Femur (tissue), 1 donor: Measurements from ENCODE around the gene CLEC12A.
"Not testable (repeated sequence)": the region's sequence is repeated elsewhere in the genome, so short reads cannot be mapped to it uniquely, and the experiment has no call there.

Source experiments
- DNase-seq: peaks from one replicate; pipeline ENCODE4 v3.0.0-alpha.2; 2017

CLEC12A gene

GRCh38 chr12:9971181-9971580 is at the start of gene CLEC12A:
Gene CLEC12A (plus strand): TSS chr12:9971409. CDS start chr12:9971597, 188 bp downstream.
- DNase-seq, result no peak

DNA sequence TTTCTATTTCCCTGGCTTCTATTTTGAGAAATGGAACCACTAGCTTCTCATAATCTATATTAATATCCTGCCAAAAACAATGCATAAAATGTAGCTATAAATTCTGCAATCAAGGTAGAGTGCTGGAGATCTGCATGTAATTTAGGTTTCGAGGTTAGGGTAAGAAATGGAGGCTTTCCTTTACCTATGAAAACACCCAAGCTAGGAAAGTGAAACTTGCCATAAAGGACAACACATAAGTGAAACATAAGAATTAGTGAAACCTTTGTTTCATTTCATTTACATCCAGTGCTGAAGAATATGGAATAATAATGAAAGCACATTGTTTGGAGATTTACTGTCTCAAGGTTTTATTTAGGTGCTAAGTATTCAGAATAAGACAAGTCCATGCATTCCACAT is 48.8 kb upstream of the CLEC12A start:
- no peak for DNase-seq

- no peak for DNase-seq
These were observed 45.4 kb upstream of the CLEC12A start for GRCh38 chr12:9925705-9926393.

DNA sequence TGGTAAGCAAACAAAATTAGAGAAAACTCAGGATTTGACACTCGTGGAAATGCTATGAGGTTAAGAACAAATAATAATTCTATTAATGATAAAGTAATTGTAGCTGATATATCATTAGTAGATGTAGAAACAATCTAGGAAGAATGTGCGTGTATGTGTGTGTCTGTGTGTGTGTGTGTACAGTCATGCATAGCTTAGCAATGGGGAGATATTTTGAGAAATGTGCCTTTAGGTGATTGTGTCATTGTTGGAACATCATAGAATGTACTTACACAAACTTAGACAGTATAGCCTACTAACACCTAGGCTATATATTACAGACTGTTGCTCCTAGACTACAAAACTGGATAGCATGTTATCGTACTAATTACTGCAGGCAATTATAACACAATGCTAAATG is 44.3 kb upstream of the CLEC12A start:
- no peak for DNase-seq

- DNase-seq, result no peak
These were observed 42.6 kb upstream of the CLEC12A start for GRCh38 chr12:9928607-9929006.

DNA sequence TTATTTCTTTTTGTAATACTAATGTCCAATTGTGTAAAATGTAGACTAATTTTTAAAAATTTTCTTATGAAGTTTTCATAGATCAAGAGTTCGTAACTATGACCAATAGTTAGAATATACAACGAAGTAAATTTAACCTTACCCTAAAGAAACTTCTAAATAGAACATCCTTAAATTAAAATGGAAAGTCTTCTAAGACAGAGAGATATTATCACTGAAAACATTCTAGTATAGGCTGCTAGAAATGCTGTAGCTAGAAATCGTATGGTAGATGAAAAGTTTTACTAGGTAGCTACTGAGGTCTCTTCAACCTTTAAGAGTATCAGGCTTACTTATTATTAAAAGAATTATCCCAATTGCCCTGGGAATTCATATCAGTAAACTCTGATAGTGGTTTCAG is 40.0 kb upstream of the CLEC12A start:
- DNase-seq, result no peak

- DNase-seq, result no peak
These were observed 38.9 kb upstream of the CLEC12A start, which contains the start of gene CLEC2A for GRCh38 chr12:9932270-9932669. Gene CLEC2A (minus strand): TSS chr12:9932370. CDS start chr12:9932329, 41 bp downstream.

DNA sequence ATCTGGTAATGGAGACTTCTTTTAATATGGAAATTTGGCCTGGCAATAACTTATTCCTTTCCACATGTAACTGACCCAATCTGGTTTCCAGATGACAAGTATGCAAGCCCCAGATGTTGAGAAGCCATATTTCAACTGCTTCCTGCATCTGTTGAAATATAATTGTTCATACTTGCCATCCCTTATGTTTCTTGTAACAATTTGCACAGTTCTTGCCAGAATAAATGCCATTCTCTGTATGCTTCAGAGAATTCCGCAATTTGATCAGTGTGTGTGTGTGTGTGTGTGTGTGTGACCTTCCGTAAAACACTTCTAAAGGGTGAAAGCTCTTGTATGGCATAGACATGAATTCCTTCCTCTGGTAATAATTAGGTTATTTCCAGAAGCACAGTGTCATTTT is 37.3 kb upstream of the CLEC12A start:
- no peak for DNase-seq

DNA sequence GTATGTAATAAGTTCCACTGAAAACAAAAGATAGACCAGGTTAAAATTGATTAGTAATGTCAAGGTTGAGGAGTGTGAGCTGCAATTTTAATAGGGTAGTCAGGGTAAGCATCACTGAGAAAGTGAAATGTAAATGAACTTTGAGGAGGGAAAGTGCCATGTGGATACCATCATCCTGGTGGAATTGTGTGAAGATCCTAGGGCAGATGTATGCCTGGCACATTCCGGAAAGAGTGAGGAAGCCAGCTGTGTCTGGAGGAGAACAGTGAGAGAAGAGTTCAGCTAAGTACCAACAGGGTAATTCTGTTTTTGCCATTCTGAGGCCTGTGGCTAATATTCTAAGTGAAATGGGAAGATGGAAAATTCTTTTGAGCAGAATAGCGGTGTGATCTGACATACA is 36.2 kb upstream of the CLEC12A start:
- DNase-seq, result no peak

DNA sequence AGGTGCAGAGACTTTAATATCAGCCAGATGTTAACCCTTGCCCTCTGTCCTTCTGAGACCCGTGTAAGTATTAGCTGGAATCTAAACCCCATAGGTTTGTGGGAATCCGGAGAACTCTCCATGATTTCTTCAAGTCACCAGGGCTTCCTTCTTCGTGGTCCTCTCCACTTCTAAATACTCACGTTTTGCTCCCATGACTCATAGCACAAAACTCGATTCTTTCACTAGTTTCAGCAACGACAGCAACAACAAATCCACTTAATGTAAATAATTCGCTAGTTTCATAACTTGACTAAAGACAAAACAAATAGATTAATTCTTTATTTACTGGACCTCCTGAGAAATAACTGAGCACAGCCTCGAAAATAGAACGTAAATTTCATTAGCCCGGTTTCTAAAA is 34.6 kb upstream of the CLEC12A start:
- no peak for DNase-seq

DNA sequence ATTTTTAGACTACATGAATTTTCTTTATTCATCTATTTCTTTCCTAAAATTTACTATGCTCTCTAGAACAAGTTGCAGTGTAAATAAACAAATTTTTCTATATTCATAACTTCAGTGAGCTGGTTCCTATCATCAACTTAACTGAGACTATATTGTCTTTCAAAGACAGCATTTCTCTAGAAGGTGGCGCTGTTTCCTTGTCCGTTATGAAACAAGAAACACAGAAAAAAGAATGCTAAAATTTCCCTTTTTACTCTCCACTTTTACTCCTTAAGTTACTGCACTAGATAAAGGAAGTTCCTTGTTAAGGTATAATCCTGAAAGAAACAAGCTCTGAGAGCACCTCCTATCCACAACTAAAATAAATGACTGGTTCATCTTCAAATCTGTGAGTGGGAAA is 30.8 kb upstream of the CLEC12A start:
- no peak for DNase-seq

GRCh38 chr12:9941838-9942237 is 29.4 kb upstream of the CLEC12A start:
- DNase-seq, result no peak

DNA sequence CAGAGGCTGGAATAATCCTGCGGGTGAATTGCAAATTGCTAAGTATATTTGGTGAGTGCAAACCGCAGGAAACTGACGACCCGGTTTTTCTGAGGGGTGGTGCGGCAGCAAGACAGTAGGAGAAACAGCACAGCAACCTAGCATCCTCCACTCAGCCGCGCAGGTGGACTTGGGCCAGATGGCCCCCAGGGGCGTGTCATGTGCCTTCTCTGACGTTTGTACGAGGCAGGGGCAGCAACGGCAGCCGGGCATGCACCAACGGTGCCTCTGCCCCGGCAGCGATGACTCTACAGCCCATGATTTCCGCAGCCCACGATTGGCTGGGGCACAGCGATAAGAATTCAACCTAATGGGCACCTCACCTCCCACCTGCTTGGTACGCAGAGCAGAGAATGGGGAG is 28.0 kb upstream of the CLEC12A start:
- DNase-seq, result no peak

DNA sequence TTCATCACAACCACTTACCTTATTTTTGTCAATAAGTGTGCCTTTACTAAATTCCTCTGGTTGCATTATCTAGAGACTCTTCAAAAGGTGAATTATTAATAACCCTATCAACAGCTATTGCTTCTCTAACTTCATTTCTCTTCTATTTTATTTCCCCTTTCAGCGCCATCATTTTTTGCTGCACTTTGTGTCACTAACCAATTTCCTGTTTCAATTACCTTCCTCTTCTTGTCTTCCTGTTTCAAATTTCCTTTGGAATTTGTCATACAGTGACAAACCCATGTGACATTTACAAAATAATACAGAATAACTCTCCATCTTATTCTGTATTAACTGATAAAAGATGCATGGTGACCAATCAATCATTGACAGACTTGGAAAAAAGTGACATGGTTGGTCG is 26.8 kb upstream of the CLEC12A start:
- DNase-seq, result no peak

GRCh38 chr12:9947674-9948073 is 23.5 kb upstream of the CLEC12A start:
- no peak for DNase-seq

- no peak for DNase-seq
These were observed 22.5 kb upstream of the CLEC12A start for GRCh38 chr12:9948606-9949296.

DNA sequence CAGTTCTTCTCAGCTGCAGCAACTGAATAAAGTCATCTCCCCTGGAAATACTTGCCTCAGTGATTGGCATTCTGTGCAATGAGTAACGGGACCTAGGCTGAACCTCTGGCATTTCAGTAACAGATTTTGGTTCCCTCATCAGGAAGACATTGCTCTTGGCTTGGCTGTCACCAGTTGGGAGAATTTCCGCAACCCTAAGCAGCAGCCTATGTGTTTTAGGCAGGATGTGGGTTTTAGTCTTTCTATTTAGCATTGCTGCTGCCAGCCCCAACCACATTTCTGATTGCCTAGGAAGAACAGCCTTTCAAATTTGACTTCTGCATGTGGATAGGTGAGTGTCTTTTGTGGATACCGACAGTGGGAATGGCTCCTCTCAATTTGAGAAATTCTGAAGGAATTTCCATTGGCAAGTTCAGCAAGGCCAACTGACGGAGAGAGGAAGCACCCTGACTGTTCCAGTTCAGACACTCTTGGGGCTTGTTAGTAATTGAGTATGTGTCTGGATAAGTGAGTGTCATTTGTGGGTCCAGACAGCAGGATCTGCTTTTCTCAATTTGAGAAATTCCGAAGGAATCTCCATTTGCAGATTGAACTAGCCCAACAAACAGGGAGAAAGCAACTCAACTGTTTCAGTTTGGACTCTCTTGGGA is 20.1 kb upstream of the CLEC12A start:
- DNase-seq, result peak; percentile 23

GRCh38 chr12:9952954-9953729 is 18.1 kb upstream of the CLEC12A start:
- not testable (repeated sequence) for DNase-seq

DNA sequence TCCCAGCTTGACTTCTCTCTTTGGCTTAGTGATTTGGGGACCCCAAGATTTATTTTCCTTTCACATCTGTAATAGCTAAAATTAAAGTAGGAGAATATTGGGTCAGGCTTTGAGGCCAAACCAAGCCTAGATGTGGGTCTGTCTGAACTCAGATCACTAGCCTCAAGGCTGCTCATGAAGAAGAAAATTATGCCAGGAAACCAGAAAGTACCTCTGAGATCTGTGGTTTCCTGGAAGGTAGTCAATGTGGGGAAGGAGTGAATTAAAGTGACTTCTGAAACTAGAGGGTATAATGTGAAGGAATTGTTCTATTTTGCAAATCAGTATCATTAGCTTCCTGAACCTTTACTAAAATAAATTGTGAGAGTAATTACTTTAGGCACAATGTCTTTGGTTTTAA is 13.4 kb upstream of the CLEC12A start:
- no peak for DNase-seq

DNA sequence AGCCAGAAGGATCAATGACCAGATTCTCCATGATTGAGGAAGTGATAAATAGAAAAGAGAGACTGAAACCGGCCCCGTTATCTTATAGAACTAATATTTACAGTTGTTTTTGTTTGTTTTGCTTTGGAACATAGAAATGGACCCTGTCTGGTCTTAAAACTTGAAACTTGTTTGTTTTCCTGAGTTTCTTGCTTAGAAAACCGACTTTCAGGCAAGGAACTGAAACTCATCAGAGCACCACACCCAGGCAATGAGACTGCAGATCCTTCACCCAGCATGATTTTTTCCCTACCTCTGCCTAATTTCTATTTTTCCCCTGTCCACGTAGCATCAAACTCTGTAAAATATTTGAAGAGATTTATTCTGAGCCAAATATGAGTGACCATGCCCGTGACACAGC is 10.6 kb upstream of the CLEC12A start:
- DNase-seq, result no peak

DNA sequence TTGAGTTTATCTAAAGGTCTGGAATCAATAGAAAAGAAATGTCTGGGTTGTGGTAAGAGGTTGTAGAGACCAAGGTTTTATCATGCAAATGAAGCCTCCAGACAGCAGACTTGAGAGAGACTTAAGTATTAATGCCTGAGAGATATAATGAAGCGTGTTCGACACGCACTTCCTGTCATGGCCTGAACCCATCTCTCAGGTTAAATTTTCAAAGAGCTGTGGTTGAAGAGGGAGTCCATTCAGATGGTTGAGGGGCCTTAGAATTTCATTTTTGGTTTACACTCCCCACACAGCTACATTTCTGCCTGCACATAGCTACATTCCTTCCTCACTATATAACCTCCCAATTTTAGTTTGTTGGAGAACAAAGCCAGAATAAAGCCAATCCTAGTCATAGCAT is 10.1 kb upstream of the CLEC12A start:
- no peak for DNase-seq

DNA sequence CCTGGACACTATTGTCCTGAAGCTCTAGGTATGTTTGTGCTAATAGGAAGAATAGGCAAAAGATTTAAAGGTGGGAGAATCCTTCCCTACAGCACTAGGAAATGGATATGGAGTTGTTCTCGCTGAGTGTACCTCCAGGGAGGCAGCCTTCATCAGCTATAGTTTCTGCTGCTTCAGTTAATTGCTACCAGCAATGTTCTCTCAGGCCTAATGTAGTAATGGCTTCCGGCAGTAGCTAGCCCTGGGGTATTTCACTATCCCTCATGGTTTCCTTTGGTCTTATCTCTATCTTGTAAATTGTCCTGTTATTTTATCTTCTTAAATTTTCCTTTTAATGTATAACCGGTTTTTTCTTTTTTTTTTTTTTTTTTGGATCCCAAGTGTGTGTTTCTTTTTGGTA is 9.3 kb upstream of the CLEC12A start:
- no peak for DNase-seq

GRCh38 chr12:9969673-9970072 is 1.5 kb upstream of the CLEC12A start:
- DNase-seq, result no peak
